T-helper 2 cell treated with Interferon-gamma antibody and Interleukin-4, amounts not matched to agents 5 μg/mL and 100 μg/mL, for 36 hours (primary cell): ENCODE results near the gene WDR6.

ENCODE experiments used
- DNase-seq: peaks from one replicate; pipeline ENCODE4 v3.0.0; 2021; ENCODE audit warnings: low spot score
- H3K27ac Mint-ChIP-seq: one replicate; pipeline ENCODE4 v1.8.0; 2021; ENCODE audit warnings: mild to moderate bottlenecking, mixed read lengths
- H3K27me3 Mint-ChIP-seq: one replicate; pipeline ENCODE4 v1.8.0; 2021; ENCODE audit warnings: low read depth, mixed read lengths
- H3K36me3 Mint-ChIP-seq: one replicate; pipeline ENCODE4 v1.8.0; 2021; ENCODE audit warnings: low read depth, mixed read lengths
- H3K4me1 Mint-ChIP-seq: one replicate; pipeline ENCODE4 v1.8.0; 2021; ENCODE audit warnings: low read depth, mixed read lengths
- H3K4me3 Mint-ChIP-seq: one replicate; pipeline ENCODE4 v1.8.0; 2022; ENCODE audit warnings: mild to moderate bottlenecking, moderate library complexity, mixed read lengths
- H3K9me3 Mint-ChIP-seq: one replicate; pipeline ENCODE4 v1.8.0; 2021; ENCODE audit warnings: mixed read lengths

Gene WDR6

GRCh38 chr3:49016414-49017228 is 9.4 kb downstream of the WDR6 start:
- Mint-ChIP-seq H3K4me1 (peaks cover 10% of the 10 kb centered on the region), H3K27ac (peak overlapping the region; percentile 76), H3K36me3 (peaks cover 30% of the 10 kb centered on the region), H3K4me3 (peak overlapping the region; percentile 95), H3K27me3 (no peaks in the 10 kb centered on the region), H3K9me3 (no peaks in the 10 kb centered on the region)
- no peak for DNase-seq

- DNase-seq, result no peak
- Mint-ChIP-seq H3K27me3 (no peaks in the 10 kb centered on the region), H3K27ac (peak overlapping the region; percentile 76), H3K36me3 (peaks cover 27% of the 10 kb centered on the region), H3K4me3 (peak overlapping the region; percentile 95), H3K4me1 (peaks cover 10% of the 10 kb centered on the region), H3K9me3 (no peaks in the 10 kb centered on the region)
These were observed 10.2 kb downstream of the WDR6 start for GRCh38 chr3:49017229-49017970.

GRCh38 chr3:49017971-49018706 is 10.9 kb downstream of the WDR6 start, which contains the start of gene DALRD3:
DALRD3 (minus strand) TSS chr3:49018580; CDS start chr3:49018564, 16 bp downstream.
- Mint-ChIP-seq H3K36me3 (peaks cover 34% of the 10 kb centered on the region), H3K9me3 (no peaks in the 10 kb centered on the region), H3K27ac (peak within 1 kb of the TSS; percentile 92), H3K4me3 (peak within 1 kb of the TSS; percentile 95), H3K4me1 (peaks cover 14% of the 10 kb centered on the region), H3K27me3 (no peaks in the 10 kb centered on the region)
- DNase-seq, result peak; percentile 74

GRCh38 chr3:49018707-49019006 is 11.5 kb downstream of the WDR6 start:
- no peak for DNase-seq
- H3K4me1 Mint-ChIP-seq, result peaks cover 16% of the 10 kb centered on the region
- peak overlapping the region; percentile 95 for H3K4me3 Mint-ChIP-seq
- no peaks in the 10 kb centered on the region for H3K27me3 Mint-ChIP-seq
- peak overlapping the region; percentile 92 for H3K27ac Mint-ChIP-seq
- H3K36me3 Mint-ChIP-seq, result peaks cover 38% of the 10 kb centered on the region
- H3K9me3 Mint-ChIP-seq, result no peaks in the 10 kb centered on the region

DNA sequence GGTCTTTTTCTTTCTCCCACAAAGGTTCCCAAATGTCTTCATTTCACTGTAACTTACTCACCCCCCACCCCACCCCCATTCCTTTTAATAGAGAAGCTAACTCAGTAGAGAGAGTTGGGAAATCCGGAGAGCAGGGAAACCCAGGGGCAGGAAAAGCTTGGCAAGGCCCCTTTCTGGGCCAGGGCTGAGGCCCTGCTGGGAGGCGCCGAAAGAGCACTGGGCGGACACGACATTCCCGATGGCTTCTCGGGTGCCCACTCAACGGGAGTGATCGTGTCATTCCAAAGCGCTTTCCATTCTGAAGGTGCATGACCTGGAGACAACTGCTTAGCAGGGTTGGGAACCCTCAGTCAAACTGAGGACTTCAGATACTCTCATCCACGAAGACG is 12.7 kb downstream of the WDR6 start:
- H3K4me1 Mint-ChIP-seq, result peaks cover 23% of the 10 kb centered on the region
- H3K9me3 Mint-ChIP-seq, result no peaks in the 10 kb centered on the region
- peak overlapping the region; percentile 95 for H3K4me3 Mint-ChIP-seq
- H3K27ac Mint-ChIP-seq, result peak overlapping the region; percentile 90
- H3K36me3 Mint-ChIP-seq, result peaks cover 43% of the 10 kb centered on the region
- no peaks in the 10 kb centered on the region for H3K27me3 Mint-ChIP-seq
- no peak for DNase-seq

GRCh38 chr3:49020330-49021212 is 13.4 kb downstream of the WDR6 start:
- peak overlapping the region; percentile 99 for H3K27ac Mint-ChIP-seq
- H3K27me3 Mint-ChIP-seq, result no peaks in the 10 kb centered on the region
- peaks cover 23% of the 10 kb centered on the region for H3K4me1 Mint-ChIP-seq
- peak overlapping the region; percentile 95 for H3K4me3 Mint-ChIP-seq
- peaks cover 43% of the 10 kb centered on the region for H3K36me3 Mint-ChIP-seq
- DNase-seq, result peak; percentile 53
- no peaks in the 10 kb centered on the region for H3K9me3 Mint-ChIP-seq

DNA sequence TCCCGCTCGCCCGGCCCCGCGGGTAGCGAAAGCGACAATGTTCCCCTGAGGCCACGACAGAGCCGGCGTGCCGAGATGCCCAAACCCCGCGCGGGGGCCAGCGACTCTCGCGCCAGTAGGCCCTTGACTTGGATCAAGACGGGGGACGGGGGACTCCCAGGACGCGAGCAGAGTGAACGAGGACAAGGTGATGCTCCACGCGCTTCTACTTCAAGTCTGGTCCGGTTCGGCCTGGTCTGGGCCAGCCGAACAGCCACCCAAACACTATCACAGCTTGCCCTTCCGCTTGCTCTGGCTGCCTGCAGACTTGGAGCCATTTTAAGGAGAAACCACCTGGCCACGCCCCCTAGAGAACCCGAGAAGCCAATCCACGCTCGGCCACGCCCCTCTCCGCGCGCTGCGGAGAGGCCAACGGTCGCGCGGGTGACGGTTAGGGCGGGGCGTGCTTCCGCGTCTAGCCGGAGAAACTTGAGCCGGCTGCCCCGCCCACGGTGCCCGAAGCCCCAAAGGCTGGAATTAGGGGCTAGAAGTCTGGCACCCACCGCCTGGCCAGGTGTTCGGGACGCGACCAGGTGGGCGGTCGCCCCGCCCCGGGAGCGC is 14.1 kb downstream of the WDR6 start:
- H3K4me1 Mint-ChIP-seq, result peaks cover 28% of the 10 kb centered on the region
- peaks cover 46% of the 10 kb centered on the region for H3K36me3 Mint-ChIP-seq

DNA sequence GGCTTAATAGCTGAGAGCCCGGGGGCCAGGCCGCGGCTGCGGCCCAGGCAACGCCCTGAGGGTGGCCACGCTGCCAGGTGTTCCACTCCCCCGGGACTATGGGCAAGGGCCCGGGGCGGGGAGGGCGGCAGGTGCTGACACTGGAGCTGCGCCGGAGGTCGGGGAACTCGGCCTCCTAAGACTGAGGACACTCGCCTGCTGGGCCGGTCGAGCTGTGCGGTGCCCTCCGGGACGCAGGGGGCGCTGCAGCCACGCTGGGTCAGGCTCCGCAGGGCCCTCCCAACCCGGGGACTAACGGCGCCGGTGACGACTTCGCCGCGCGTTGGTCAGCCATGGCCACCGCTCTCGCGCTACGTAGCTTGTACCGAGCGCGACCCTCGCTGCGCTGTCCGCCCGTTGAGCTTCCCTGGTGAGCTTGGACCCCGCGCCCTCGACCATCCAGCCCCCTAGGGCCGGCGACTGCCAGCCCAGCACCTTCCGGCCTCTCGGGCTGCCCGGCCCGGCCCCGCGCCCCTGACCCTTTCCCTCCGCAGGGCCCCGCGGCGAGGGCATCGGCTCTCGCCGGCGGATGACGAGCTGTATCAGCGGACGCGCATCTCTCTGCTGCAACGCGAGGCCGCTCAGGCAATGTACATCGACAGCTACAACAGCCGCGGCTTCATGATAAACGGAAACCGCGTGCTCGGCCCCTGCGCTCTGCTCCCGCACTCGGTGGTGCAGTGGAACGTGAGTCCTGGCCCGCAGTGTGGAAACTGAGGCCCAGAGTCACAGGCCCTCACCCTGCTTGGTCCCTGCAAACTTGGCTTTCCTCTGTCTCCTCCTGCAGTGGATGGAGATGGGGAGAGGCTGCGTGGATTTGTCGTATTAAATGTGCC is 14.9 kb downstream of the WDR6 start, which contains the start of gene NDUFAF3:
Gene NDUFAF3, plus strand, starts transcription at position 309 of the 875 bp plus-strand sequence. Its CDS starts 24 bp downstream, at position 333.
- peak; percentile 93 for DNase-seq
- Mint-ChIP-seq H3K4me3 (peak within 1 kb of the TSS; percentile 95), H3K27ac (peak within 1 kb of the TSS; percentile 99), H3K9me3 (no peaks in the 10 kb centered on the region), H3K27me3 (no peaks in the 10 kb centered on the region), H3K4me1 (peaks cover 32% of the 10 kb centered on the region), H3K36me3 (peaks cover 54% of the 10 kb centered on the region)

More for the DNA sequence above, 14.1 kb downstream of the WDR6 start:
- DNase-seq, result peak; percentile 99
- H3K27me3 Mint-ChIP-seq, result no peaks in the 10 kb centered on the region
- no peaks in the 10 kb centered on the region for H3K9me3 Mint-ChIP-seq
- H3K27ac Mint-ChIP-seq, result peak overlapping the region; percentile 99
- peak overlapping the region; percentile 95 for H3K4me3 Mint-ChIP-seq

DNA sequence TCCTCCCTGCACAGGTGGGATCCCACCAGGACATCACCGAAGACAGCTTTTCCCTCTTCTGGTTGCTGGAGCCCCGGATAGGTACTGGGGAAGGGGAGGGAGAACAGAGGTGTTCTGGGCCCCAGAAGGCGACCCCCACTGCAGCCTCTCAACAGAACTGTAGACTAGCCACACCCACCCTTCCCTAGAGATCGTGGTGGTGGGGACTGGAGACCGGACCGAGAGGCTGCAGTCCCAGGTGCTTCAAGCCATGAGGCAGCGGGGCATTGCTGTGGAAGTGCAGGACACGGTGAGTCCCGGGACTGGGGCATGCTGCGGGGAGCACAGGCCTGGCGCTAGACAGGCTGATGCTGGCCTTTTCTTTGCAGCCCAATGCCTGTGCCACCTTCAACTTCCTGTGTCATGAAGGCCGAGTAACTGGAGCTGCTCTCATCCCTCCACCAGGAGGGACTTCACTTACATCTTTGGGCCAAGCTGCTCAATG is 15.5 kb downstream of the WDR6 start:
- peaks cover 36% of the 10 kb centered on the region for H3K4me1 Mint-ChIP-seq

GRCh38 chr3:49023775-49024174 is 16.6 kb downstream of the WDR6 start:
- Mint-ChIP-seq H3K9me3 (no peaks in the 10 kb centered on the region), H3K4me1 (peaks cover 42% of the 10 kb centered on the region), H3K36me3 (peaks cover 67% of the 10 kb centered on the region), H3K27ac (peak overlapping the region; percentile 55), H3K4me3 (peak overlapping the region; percentile 95), H3K27me3 (no peaks in the 10 kb centered on the region)
- no peak for DNase-seq

More for the DNA sequence above, 15.5 kb downstream of the WDR6 start:
- H3K27me3 Mint-ChIP-seq, result no peaks in the 10 kb centered on the region
- DNase-seq, result no peak
- H3K4me3 Mint-ChIP-seq, result peak overlapping the region; percentile 95
- H3K36me3 Mint-ChIP-seq, result peaks cover 61% of the 10 kb centered on the region
- H3K27ac Mint-ChIP-seq, result peak overlapping the region; percentile 99
- H3K9me3 Mint-ChIP-seq, result no peaks in the 10 kb centered on the region

DNA sequence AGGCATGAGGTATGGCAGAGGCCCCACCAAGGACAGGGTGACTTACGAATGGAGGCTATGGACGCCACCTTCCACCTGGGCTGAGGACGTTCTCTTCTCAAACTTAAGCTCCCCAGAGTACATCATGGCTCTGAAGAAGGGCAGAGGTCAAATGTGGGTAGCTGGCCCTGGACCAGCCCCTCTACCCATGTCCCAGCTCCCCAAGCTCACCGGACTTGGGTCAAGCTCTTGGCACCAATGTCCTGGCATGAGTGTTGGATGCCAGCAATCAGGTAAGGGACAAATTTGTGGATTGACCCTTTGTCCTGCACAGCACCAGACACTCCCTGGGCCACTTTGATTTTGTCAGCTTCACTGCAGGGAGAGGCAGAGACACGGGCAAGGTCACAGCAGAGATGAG is 17.3 kb downstream of the WDR6 start:
- H3K27ac Mint-ChIP-seq, result peak overlapping the region; percentile 55
- no peak for DNase-seq
- peaks cover 70% of the 10 kb centered on the region for H3K36me3 Mint-ChIP-seq
- peaks cover 43% of the 10 kb centered on the region for H3K4me1 Mint-ChIP-seq
- no peaks in the 10 kb centered on the region for H3K27me3 Mint-ChIP-seq
- no peaks in the 10 kb centered on the region for H3K9me3 Mint-ChIP-seq
- H3K4me3 Mint-ChIP-seq, result no peak overlapping the region
